Vagina (tissue), 2 donors: ENCODE results near the gene TBCA.

Experiments
- CTCF ChIP-seq, 3 experiments: fragments of 450-650 bp in 2 of 3; fragments of 200-600 bp in 1 of 3; sonication (generic) in 1 of 3; IDR thresholded peaks; one replicate each; pipeline ENCODE4 v1.5.1; 2017 to 2019; ENCODE audit warnings: antibody characterized with exemption in 3 of 3, mild to moderate bottlenecking in 2 of 3, moderate library complexity in 2 of 3
- POLR2A ChIP-seq, 2 donors: fragments of 450-650 bp; IDR thresholded peaks; one replicate each; pipeline ENCODE4 v1.6.1; 2017; ENCODE audit warnings: antibody characterized with exemption in 2 of 2, mild to moderate bottlenecking in 2 of 2, moderate library complexity in 2 of 2
- POLR2AphosphoS5 ChIP-seq, 2 donors: sonication (generic); formaldehyde crosslinking; IDR thresholded peaks; one replicate each; pipeline ENCODE4 v1.9.0; 2017; ENCODE audit warnings: antibody characterized with exemption in 2 of 2, mild to moderate bottlenecking in 2 of 2, low read depth in 1 of 2; ENCODE audit not compliant: insufficient read depth in 1 of 2

DNA sequence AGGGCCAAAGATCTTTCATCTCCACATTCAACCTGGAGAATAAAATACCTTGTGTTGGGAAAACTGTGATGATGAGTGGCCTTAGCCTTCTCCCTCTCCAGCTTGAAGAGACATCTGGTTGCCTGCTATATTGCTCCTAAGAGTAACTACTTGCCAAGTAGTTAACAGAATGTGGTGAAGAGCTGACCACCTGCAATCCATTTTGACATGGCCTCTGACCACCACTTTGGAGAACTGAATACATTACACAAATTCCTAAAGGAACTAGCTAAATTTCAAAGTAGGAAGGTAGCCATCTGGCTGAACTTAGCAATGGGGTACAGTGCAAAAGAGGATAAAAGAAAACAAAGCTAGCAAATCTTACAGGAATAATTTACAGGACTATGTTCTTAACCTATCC, 7.2 kb downstream of the TBCA start:
- no peak for TF ChIP-seq POLR2AphosphoS5 (IDR thresholded peaks at IDR 0.05; ENCODE audit: insufficient read depth in 1 of 2, low read depth in 1 of 2)
- no peak for TF ChIP-seq CTCF (IDR thresholded peaks at IDR 0.05)
- no peak for TF ChIP-seq POLR2A (IDR thresholded peaks at IDR 0.05)
